Measurements from ENCODE around the gene TP53TG3.
"Not testable (repeated sequence)": the region's sequence is repeated elsewhere in the genome, so short reads cannot be mapped to it uniquely, and the experiment has no call there.

The TP53TG3 gene, protein sequence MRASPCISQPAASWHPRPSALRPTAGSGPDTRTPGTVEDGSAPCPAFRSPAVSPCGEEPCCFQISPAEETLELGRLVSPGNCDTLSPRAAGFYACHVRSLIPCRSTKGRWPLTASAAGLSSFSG

DNA sequence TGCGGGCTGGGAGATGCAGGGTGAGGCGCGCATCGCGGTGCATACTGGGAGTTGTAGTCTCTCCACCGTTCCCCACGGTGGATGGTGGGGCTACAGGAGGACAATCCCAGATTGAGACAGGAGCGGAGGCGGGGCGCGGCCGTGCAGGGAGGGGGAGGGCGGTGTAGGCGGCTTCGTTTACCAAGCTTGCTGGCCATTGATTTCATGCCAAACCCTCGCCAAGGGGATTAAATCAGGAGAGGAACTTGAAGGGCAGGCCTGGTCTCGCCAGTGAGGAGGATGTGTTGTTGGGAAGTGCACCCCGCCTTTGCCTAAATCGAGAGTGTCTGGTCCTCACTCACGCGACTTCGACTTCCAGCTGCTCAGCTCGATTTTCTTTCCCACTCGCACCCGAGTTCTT lies at the start of gene TP53TG3:
Gene TP53TG3 (minus strand): TSS at position 101 of the 400 bp plus-strand sequence. CDS start 68 bp downstream, at position 33.
- not testable (repeated sequence) for DNase-seq

DNA sequence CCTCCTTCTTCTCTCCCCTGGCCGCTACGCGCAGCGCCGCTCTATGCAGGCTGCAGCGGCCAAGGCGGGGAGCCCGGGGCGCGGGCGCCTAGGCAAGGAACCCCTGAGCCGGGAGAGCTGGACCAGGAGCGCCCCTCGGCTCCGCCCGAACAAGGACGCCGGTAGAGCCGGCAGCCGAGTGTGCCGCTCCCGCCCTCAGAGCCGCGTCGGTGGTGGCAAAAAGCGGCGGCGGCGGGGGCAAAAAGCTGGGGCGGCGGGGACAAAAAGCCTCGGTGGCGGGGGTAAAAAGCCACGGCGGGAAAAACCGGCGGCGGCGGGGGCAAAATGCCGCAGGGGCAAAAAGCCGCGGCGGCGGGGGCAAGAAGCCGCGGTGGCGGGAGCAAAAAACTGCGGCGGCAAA lies 25.1 kb downstream of the TP53TG3 start:
- not testable (repeated sequence) for DNase-seq

- not testable (repeated sequence) for DNase-seq
Observed at GRCh38 chr16:32647562-32647961, 28.4 kb downstream of the TP53TG3 start.

GRCh38 chr16:32646780-32647179 lies 29.2 kb downstream of the TP53TG3 start:
- not testable (repeated sequence) for DNase-seq

DNA sequence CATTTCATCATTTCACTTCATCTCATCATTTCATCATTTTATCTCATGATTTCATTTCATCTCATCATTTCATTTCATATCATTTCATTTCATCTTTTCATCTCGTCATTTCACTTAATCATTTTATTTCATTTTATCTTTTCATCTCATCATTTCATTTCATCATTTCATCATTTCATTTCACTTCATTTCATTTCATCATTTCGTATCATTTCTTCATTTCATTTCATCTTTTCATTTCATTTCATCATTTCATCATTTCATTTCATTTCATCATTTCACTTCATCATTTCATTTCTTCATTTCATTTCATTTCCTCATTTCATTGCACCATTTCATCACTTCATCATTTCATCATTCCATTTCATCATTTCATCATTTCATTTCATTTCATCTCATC lies 29.8 kb downstream of the TP53TG3 start:
- DNase-seq = not testable (repeated sequence)

- not testable (repeated sequence) for DNase-seq
Observed at GRCh38 chr16:32645278-32645908, 30.6 kb downstream of the TP53TG3 start.

DNA sequence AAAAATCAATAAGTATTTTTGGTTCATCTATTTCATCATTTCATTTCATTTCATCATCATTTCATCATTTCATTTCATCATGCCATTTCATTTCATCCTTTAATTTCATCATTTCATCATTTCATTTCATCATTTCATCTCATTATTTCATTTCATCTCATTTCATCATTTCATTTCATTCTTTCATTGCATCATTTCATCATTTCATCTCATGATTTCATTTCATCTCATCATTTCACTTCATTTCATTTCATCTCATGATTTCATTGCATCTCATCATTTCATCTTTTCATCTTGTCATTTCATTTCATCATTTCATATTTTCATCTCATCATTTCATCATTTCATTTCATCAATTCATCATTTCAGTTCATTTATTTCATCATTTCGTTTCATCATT lies 31.2 kb downstream of the TP53TG3 start:
- not testable (repeated sequence) for DNase-seq

- DNase-seq = not testable (repeated sequence)
Observed at GRCh38 chr16:32637614-32638013, 38.4 kb downstream of the TP53TG3 start.

DNA sequence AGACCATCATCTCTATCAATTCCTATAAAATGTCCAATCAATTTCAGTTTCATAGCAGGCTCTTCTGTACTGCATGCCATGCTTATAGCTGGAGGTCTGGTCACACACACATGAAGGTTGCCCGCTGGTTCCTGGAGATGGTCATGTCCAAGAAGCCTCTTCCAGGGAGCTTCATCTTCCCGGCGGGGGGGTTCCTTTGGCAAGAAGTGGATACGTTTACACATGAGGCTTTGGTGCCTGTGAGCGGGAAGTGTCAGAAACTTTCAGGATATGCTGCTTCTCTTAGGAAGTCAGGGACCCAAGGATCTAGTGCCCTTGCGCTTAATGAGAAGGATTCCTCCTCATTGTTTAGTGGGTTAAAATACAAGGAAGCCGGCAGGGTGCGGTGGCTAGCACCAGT lies 43.9 kb downstream of the TP53TG3 start:
- not testable (repeated sequence) for DNase-seq

Measured in bone marrow (tissue), 2 donors.